ENCODE results near the gene TRIP13.
"Not testable (repeated sequence)": the region's sequence is repeated elsewhere in the genome, so short reads cannot be mapped to it uniquely, and the experiment has no call there.

The TRIP13 gene

DNA sequence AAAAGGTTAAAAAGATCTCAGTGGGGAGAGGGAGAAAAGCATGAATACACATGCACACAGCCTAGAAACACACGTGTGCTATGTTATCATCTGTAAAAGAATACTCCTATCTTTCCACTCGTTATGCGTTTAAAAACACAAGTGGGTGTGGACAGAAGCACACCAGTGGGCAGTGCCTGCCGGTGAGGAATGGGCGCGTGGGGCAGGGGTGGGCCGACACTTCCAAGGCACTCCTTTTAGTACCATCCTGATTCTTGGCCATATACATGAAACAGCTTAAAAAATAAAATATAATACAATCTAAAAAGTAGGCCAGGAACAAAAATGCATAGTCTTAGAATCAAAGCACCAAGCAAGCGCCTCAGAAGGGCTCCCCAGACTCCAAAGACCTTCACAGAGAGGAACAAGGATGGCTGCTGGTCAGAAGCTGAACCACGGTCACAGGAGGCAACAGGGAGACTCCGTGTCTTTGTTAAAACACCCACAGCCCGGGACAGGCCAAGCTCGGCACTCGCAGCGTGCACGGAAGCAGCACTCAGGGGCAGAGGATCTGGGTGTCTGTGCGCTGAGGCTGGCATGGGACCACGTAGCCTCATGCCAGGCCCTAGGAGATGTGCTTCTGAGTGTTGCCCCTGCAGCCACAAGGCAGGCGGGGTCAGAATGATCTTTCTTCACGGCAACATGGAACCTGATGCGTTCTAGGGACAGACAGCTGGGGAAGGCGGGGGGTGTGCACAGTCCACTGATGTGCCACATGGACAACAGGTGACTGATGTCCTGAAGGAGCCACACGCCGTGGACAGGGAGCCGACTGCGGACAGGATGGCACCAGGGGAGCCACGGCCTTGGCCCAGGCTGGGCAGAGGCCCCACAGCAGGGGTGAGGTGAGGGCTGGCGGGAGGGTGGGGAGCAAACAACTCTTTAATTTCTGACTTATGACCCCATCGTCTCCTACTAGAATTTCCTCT, 16.0 kb upstream of the TRIP13 start:
- Mint-ChIP-seq H3K27ac (no peak overlapping the region), H3K4me3 (no peak overlapping the region), H3K4me1 (ENCODE audit: low read depth) (peaks cover 2% of the 10 kb centered on the region), H3K9me3 (no peaks in the 10 kb centered on the region), H3K36me3 (ENCODE audit: low read depth) (peaks cover 43% of the 10 kb centered on the region), H3K27me3 (ENCODE audit: low read depth) (no peaks in the 10 kb centered on the region)
- DNase-seq (ENCODE audit: low spot score), result no peak

DNA sequence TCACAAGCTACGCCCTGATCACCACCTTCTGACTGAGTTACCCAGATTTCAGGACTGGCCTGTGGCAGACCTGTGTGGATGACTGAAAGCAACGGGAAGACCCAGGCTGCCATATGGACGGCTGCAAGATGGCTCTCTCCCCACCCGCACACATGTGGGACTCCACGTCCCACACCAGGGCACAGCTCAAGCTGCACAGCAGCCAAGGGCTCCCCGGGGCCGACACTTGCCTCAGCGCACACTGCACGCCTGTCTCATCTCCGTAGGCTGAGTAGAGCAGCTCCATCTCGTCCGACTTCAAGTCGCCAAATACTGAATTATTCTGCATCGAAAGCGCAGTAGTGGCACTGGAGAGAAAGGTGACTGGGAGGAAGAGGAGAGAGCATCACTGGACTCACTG, 14.6 kb upstream of the TRIP13 start:
- DNase-seq (ENCODE audit: low spot score), result no peak
- Mint-ChIP-seq H3K4me1 (ENCODE audit: low read depth) (peaks cover 13% of the 10 kb centered on the region), H3K9me3 (peaks cover 12% of the 10 kb centered on the region), H3K27ac (no peak overlapping the region), H3K27me3 (ENCODE audit: low read depth) (peaks cover 4% of the 10 kb centered on the region), H3K4me3 (no peak overlapping the region), H3K36me3 (ENCODE audit: low read depth) (peaks cover 55% of the 10 kb centered on the region)

DNA sequence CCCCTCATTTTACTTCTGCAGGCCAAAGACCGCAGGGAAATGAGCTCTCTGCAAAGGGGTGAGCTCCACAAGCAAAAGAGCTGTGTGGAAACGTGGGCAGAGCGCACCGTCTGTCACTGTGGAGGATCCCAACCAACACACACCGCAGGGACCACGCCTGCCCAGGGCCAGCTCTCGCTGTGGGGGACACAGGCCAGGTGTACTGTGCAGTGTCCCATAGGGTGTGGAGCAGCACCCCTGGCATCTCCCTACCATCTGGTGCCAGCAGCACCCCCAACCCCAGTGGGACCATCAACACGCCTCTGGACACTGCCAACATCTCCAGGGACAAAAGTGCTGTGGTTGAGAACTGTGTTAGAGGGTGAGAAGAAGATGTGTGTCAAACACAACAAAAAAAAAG, 14.0 kb upstream of the TRIP13 start:
- peaks cover 13% of the 10 kb centered on the region for H3K4me1 Mint-ChIP-seq (ENCODE audit: low read depth)
- H3K27me3 Mint-ChIP-seq (ENCODE audit: low read depth); DNase-seq (ENCODE audit: low spot score); H3K27ac Mint-ChIP-seq; H3K4me3 Mint-ChIP-seq: not testable (repeated sequence)
- peaks cover 57% of the 10 kb centered on the region for H3K36me3 Mint-ChIP-seq (ENCODE audit: low read depth)
- H3K9me3 Mint-ChIP-seq, result peaks cover 14% of the 10 kb centered on the region

DNA sequence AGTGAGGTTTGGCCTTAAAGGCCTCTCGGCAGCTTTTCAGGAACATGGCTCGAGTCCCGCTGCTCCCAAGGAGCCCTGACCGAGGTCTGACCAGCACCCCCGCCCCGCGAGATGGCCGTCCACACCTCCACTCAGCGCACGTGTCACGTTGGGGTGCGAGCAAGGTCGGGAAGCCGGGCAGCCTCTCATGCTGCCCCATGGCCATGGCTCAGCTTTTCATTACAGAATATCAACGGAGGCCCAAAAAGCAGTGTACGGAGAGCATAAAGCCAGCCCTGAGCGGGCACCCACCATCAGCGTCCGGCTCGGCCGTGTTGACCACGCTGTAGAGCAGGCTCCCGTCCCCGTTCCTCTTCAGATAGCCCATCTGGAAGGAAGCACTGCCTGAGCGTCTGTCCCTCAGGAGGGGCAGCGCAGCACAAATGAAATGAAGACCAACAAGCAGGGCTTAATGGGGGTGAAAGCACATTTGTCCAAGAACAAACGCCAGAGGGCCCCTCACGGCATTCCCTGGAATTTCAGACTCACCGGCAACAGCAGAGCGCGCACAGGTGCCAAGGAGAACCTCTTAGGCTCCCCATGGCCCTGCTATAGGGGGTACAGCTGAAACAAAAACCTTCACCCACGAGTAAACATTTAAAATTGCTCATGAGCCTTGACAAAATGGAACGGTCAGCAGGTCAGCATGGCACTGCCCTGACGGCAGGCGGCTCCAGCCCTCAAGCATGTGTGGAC, 11.7 kb upstream of the TRIP13 start:
- Mint-ChIP-seq H3K27ac (no peak overlapping the region), H3K4me1 (ENCODE audit: low read depth) (peaks cover 13% of the 10 kb centered on the region), H3K27me3 (ENCODE audit: low read depth) (peaks cover 4% of the 10 kb centered on the region), H3K9me3 (peaks cover 14% of the 10 kb centered on the region), H3K36me3 (ENCODE audit: low read depth) (peaks cover 64% of the 10 kb centered on the region), H3K4me3 (no peak overlapping the region)
- DNase-seq (ENCODE audit: low spot score), result no peak

DNA sequence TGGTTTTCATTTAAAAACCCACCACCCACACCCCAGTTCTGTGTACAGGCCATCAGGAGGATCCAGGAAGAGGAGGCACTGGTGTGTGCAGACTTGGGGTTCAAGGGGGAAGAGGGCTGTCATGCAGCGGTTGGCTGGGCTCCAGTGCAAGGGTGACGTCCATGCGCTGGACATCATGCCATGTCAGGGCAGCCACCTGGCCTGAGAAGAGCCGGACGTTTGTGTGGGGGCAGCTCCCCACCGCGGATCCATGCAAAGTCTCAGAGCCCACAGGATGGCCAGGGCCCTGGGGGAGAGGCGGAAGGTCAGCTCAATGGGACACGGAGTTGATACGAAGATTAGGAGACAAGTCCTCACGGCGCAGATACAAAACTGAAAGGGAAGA, 11.1 kb upstream of the TRIP13 start:
- Mint-ChIP-seq H3K9me3 (peaks cover 14% of the 10 kb centered on the region), H3K4me3 (no peak overlapping the region), H3K27me3 (ENCODE audit: low read depth) (peaks cover 4% of the 10 kb centered on the region), H3K36me3 (ENCODE audit: low read depth) (peaks cover 69% of the 10 kb centered on the region), H3K4me1 (ENCODE audit: low read depth) (peaks cover 13% of the 10 kb centered on the region), H3K27ac (no peak overlapping the region)
- no peak for DNase-seq (ENCODE audit: low spot score)

DNA sequence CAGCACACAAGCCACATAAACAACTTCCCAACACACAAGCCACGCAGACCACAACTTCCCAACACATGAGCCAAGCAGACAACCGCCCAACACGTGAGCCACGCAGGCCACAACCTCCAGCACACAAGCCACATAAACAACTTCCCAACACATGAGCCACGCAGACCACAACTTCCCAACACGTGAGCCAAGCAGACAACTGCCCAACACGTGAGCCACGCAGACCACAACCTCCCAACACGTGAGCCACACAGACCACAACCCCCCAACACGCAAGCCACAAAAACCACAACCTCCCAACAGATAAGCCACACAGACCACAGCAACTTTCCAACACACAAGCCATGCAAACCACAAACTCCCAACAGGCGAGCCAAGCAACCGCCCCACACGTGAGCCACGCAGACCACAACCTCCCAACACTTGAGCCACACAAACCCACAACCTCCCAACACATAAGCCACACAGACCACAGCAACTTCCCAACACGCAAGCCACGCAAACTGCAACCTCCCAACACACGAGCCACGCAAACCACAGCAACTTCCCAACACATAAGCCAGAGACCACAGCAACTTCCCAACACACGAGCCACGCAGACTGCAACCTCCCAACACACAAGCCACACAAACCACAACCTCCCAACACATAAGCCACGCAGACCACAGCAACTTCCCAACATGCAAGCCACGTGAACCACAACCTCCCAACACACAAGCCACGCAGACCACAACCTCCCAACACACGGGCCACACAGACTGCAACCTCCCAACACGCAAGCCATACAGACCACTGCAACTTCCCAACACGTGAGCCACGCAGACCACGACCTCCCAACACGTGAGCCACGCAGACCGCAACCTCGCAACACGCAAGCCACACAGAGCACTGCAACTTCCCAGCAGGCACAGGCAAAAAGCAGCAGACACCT, 10.2 kb upstream of the TRIP13 start:
- DNase-seq (ENCODE audit: low spot score), result no peak
- Mint-ChIP-seq H3K9me3 (peaks cover 14% of the 10 kb centered on the region), H3K27ac (peak overlapping the region; percentile 76), H3K4me3 (peak overlapping the region; percentile 36), H3K4me1 (ENCODE audit: low read depth) (peaks cover 14% of the 10 kb centered on the region), H3K36me3 (ENCODE audit: low read depth) (peaks cover 72% of the 10 kb centered on the region), H3K27me3 (ENCODE audit: low read depth) (peaks cover 4% of the 10 kb centered on the region)

DNA sequence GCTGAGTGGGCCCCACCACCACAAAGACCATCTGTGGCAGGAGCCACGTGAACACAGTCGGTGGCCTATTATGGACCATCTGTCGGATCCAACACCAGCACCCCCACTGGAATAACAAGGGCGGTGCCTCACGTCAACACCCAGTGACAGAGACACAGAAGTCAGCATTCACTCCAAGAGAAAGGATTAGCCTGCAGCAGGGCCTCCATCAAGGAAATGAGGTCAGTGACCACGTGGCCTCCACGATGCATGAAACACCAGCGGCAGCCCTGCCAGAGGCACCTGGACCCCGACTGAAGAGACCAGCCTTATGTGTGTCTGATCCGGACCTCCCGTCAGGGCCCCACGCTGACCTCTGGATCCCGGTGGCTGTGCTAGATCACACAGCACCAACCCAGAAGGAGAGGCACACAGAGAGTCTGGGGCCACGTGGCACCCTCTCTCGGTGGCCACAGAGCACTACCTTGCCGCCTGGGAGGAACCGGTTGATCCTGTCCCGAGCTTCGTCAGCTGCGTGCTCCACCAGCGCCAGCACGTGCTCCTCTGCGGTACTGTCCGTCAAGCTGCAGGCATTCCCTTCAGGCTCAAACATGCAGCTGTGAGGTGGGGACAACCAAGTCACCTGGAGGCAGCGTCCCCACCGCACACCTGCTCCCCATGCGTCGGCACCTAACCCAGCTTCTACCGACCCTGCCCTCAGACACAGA, 9.1 kb upstream of the TRIP13 start:
- Mint-ChIP-seq H3K27me3 (ENCODE audit: low read depth) (peaks cover 4% of the 10 kb centered on the region), H3K36me3 (ENCODE audit: low read depth) (peaks cover 76% of the 10 kb centered on the region), H3K4me3 (no peak overlapping the region), H3K4me1 (ENCODE audit: low read depth) (peaks cover 19% of the 10 kb centered on the region), H3K9me3 (peaks cover 14% of the 10 kb centered on the region), H3K27ac (no peak overlapping the region)
- DNase-seq (ENCODE audit: low spot score), result no peak

DNA sequence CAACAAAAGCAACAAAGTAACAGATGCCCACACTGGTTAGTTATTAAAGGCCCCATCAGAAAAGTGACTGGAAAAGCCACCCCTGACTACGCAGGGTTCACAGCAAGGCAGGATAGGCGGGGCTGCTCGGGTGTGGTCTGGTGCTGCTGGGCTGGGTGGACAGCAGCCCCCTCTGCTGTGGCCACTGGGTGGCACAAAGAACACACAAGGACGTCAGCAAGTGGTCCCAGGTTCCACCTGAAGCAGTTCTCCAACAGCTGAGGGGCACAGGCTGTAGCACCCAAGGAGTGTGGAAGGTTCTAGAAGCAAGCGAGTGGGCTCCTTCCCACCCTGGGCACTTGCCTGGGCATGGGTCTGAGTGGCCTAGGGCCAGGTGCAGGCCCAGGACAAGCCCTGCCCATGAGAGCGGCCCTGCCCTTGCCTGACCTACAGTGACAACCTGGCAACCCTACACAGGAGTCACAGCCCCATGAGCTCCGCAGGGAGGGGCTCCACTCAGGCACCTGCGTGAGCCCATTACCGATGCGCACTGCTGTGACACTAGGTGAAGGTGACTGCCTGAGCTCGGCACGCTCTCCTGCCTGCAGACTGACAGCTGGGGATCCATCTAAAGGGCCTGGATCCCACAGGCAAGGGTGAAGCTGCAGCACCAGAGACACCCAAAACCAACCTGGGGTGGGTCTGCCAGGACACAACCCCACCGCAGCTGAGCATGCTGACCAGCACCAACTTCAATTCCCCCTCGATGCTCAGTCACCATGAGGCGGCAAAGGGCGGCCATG, 8.1 kb upstream of the TRIP13 start:
- Mint-ChIP-seq H3K36me3 (ENCODE audit: low read depth) (peaks cover 84% of the 10 kb centered on the region), H3K4me3 (no peak overlapping the region), H3K9me3 (peaks cover 14% of the 10 kb centered on the region), H3K4me1 (ENCODE audit: low read depth) (peaks cover 24% of the 10 kb centered on the region), H3K27ac (no peak overlapping the region), H3K27me3 (ENCODE audit: low read depth) (peaks cover 4% of the 10 kb centered on the region)
- DNase-seq (ENCODE audit: low spot score), result no peak

DNA sequence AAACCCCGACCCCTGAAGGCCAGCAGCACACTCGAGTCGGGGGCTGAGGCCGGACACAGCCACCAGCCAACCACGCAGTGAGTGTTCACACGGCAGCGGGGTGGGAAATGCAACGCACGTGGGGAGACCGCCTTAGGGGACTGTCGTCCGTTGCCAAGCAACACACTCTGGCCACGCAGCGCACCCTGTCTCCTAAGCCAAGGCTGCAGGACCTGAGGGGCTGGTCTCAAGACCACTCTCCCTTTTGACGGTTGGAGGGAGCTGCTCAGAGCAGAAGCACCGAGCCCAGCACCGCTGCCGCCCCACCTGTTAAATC, 7.6 kb upstream of the TRIP13 start:
- Mint-ChIP-seq H3K4me3 (no peak overlapping the region), H3K9me3 (peaks cover 14% of the 10 kb centered on the region), H3K36me3 (ENCODE audit: low read depth) (peaks cover 87% of the 10 kb centered on the region), H3K27ac (no peak overlapping the region), H3K27me3 (ENCODE audit: low read depth) (peaks cover 4% of the 10 kb centered on the region), H3K4me1 (ENCODE audit: low read depth) (peaks cover 24% of the 10 kb centered on the region)
- DNase-seq (ENCODE audit: low spot score), result no peak

DNA sequence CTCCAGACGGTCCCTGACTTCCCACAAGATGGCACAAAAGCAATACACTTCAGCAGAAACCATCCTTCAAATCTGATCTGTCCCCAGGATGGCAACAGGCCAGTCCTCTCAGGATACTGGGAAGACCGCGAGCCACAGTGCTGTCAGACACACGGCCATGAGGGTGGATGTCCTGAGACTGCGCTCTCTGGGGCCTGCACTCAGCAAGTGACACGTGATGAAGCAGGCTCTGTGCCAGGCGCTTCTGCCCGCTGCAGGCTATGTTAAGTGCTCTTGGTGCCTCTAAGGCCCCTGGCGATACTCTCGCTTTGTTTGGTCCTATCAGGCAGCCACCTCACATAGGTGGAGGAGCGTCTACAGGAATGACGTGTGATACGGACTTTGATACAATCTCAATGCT, 7.2 kb upstream of the TRIP13 start:
- peaks cover 4% of the 10 kb centered on the region for H3K27me3 Mint-ChIP-seq (ENCODE audit: low read depth)
- H3K27ac Mint-ChIP-seq, result no peak overlapping the region
- DNase-seq (ENCODE audit: low spot score), result no peak
- peaks cover 87% of the 10 kb centered on the region for H3K36me3 Mint-ChIP-seq (ENCODE audit: low read depth)
- H3K9me3 Mint-ChIP-seq, result peaks cover 14% of the 10 kb centered on the region
- no peak overlapping the region for H3K4me3 Mint-ChIP-seq
- H3K4me1 Mint-ChIP-seq (ENCODE audit: low read depth), result peaks cover 24% of the 10 kb centered on the region

DNA sequence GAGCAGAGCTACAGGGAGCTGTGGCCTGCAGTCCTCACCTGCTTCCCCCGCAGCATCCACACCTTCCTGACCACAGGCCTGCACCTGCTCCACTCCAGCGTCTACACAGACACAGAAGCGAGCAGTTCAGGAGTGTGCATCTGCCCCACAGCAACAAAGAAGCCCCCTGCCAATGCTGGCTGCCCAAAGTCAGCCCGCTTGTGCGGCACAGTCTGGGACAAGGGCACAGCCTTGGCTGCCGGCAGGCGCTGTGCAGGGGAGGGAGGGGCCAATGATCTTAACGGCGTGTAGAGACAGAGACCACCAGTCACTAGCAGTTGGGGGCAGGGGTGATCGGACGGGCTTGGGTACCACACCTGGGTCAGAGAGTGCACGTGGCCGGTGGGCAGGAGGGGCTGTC, 6.6 kb upstream of the TRIP13 start:
- Mint-ChIP-seq H3K27ac (no peak overlapping the region), H3K36me3 (ENCODE audit: low read depth) (peaks cover 85% of the 10 kb centered on the region), H3K4me1 (ENCODE audit: low read depth) (peaks cover 24% of the 10 kb centered on the region), H3K9me3 (peaks cover 14% of the 10 kb centered on the region), H3K4me3 (no peak overlapping the region), H3K27me3 (ENCODE audit: low read depth) (peaks cover 4% of the 10 kb centered on the region)
- DNase-seq (ENCODE audit: low spot score), result no peak

DNA sequence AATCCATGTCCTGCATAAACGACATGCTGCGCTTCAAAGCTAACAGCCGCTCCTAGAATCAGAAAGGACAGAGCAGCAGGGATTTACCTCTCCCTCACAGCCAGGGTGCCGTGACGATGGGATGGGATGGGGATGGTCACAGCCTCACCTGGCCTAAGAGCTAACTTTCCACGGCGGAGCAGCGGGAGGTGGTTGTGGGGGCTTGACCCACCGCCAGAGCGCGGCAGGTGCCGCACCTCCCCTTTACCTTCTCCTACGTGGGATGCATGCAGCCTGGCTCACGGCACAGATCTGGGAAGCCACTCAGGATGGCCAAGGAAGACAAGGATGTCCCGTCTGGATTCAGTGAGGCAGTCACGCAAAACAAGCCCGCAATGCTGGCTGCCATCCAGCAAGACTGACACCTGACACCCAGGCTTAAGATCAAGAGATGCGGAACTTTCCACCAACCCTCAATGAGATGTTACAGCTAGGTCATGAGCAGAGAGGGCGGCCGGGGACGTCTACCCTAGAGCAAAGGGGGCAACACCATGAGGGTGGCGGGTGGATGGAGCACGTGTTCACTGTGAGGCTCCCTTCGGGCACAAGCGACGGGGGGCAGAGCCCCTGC, 5.9 kb upstream of the TRIP13 start:
- DNase-seq (ENCODE audit: low spot score), result no peak
- Mint-ChIP-seq H3K27ac (no peak overlapping the region), H3K36me3 (ENCODE audit: low read depth) (peaks cover 84% of the 10 kb centered on the region), H3K4me1 (ENCODE audit: low read depth) (peaks cover 27% of the 10 kb centered on the region), H3K27me3 (ENCODE audit: low read depth) (peaks cover 4% of the 10 kb centered on the region), H3K9me3 (peaks cover 14% of the 10 kb centered on the region), H3K4me3 (no peak overlapping the region)

Data from T-helper 2 cell treated with Interferon-gamma antibody and Interleukin-4, amounts not matched to agents 5 μg/mL and 100 μg/mL, for 36 hours (primary cell).